Measurements from ENCODE around the gene ADCYAP1R1. TPM values are rescaled to one million over a fixed set of nuclear protein-coding genes. Genes with fewer than 3 reads are reported as not detected.

The ADCYAP1R1 gene
- total RNA-seq, 1 experiment from 2014 or later, result not detected

DNA sequence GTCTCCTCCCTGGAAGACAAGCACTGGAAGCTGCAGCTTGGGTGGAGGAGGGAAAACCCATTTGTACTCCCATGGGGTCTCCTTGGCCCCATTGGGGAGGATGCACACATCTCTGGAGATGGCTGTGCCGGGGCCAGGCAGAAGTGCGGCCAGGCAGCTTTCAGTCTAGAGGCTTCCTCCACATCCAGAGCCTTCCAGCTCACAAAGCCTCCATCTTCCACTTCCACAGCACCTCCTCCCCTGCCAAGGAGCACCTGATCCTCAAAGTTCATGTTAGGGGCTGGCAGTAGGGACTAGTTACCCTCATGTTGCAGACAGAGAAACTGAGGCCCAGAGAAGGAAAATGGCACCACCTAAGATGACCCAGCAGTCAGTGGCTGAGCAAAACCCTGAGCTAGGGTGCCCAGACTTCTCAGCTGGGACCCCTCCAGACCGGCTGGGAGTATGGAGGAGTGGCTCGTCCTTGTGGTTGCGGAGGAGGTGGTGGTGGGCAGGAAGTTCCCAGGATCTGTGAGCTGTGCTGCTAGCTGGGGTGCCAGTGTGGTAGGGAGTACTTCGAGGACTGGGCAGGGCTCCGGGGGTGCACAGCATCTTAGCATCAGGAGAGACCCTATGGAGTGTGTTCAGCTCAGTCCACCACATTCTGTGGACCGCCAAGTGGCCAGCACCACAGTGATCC is 44.2 kb downstream of the ADCYAP1R1 start:
- ChIA-PET CTCF (no interaction called here), POLR2A (ENCODE audit: unreplicated experiment) (no interaction called here)
- Histone ChIP-seq H4K20me1 (ENCODE audit: insufficient read depth) (no peaks in the 10 kb centered on the region), H3K27ac (no peak overlapping the region), H3K36me3 (ENCODE audit: low read depth) (no peaks in the 10 kb centered on the region), H2AFZ (no peak overlapping the region), H3K27me3 (ENCODE audit: insufficient read depth, low read depth) (peaks cover 94% of the 10 kb centered on the region), H3K9me2 (ENCODE audit: insufficient read depth) (no peaks in the 10 kb centered on the region), H3K9me3 (ENCODE audit: insufficient read depth, low read depth) (no peaks in the 10 kb centered on the region), H3F3A (ENCODE audit: insufficient read depth, low read depth) (no peaks in the 10 kb centered on the region), H3K4me1 (replicated peaks; ENCODE audit: insufficient read depth) (no peaks in the 10 kb centered on the region), H3K4me3 (no peak overlapping the region), H3K79me2 (ENCODE audit: low read depth) (no peaks in the 10 kb centered on the region), H3K4me2 (no peak overlapping the region)
- intact Hi-C loops (cut with micrococcal nuclease; ENCODE audit: unreplicated experiment), result no loop called here
- no peak for DNase-seq
- TF ChIP-seq EZH2 (IDR thresholded peaks at IDR 0.05; ENCODE audit: low read depth), result no peak
- TF ChIP-seq, protein P1, sequence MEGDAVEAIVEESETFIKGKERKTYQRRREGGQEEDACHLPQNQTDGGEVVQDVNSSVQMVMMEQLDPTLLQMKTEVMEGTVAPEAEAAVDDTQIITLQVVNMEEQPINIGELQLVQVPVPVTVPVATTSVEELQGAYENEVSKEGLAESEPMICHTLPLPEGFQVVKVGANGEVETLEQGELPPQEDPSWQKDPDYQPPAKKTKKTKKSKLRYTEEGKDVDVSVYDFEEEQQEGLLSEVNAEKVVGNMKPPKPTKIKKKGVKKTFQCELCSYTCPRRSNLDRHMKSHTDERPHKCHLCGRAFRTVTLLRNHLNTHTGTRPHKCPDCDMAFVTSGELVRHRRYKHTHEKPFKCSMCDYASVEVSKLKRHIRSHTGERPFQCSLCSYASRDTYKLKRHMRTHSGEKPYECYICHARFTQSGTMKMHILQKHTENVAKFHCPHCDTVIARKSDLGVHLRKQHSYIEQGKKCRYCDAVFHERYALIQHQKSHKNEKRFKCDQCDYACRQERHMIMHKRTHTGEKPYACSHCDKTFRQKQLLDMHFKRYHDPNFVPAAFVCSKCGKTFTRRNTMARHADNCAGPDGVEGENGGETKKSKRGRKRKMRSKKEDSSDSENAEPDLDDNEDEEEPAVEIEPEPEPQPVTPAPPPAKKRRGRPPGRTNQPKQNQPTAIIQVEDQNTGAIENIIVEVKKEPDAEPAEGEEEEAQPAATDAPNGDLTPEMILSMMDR (conservative IDR thresholded peaks at IDR 0.05), result no peak
- BruUV-seq (replicated peaks), result no TSS peak

DNA sequence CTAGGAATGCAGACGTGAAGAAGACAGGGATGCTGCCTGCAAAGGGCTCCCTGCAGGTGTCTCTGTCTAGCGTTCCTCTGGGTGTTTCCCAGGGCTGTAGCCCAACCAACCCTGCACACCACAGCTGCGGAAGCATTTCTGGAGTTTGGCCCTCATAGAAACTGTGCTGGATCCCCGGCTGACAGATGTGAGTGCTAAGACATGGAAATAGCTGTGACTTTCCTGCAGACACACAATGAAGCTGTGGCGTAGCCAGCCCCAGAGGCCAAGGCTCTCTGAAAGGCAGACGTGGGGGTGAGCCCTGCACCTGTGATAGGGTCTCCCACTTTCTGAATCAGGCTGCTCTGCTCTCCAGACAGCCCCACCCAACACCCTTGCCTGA is 44.8 kb downstream of the ADCYAP1R1 start:
- H3K4me2 ChIP-seq, result no peak overlapping the region
- ChIA-PET POLR2A (ENCODE audit: unreplicated experiment) (no interaction called here), CTCF (no interaction called here)
- no peak for DNase-seq
- H3K79me2 ChIP-seq (ENCODE audit: low read depth), result no peaks in the 10 kb centered on the region
- no peaks in the 10 kb centered on the region for H3K9me3 ChIP-seq (ENCODE audit: insufficient read depth, low read depth)
- intact Hi-C loops (cut with micrococcal nuclease; ENCODE audit: unreplicated experiment), result no loop called here
- BruUV-seq (replicated peaks), result no TSS peak
- no peaks in the 10 kb centered on the region for H4K20me1 ChIP-seq (ENCODE audit: insufficient read depth)
- H3K4me3 ChIP-seq, result no peak overlapping the region
- H3F3A ChIP-seq (ENCODE audit: insufficient read depth, low read depth), result no peaks in the 10 kb centered on the region
- no peaks in the 10 kb centered on the region for H3K36me3 ChIP-seq (ENCODE audit: low read depth)
- peaks cover 96% of the 10 kb centered on the region for H3K27me3 ChIP-seq (ENCODE audit: insufficient read depth, low read depth)
- TF ChIP-seq, protein P1 (conservative IDR thresholded peaks at IDR 0.05), result no peak
- no peak for TF ChIP-seq EZH2 (IDR thresholded peaks at IDR 0.05; ENCODE audit: low read depth)
- no peaks in the 10 kb centered on the region for H3K9me2 ChIP-seq (ENCODE audit: insufficient read depth)
- no peak overlapping the region for H2AFZ ChIP-seq
- no peaks in the 10 kb centered on the region for H3K4me1 ChIP-seq (replicated peaks; ENCODE audit: insufficient read depth)
- no peak overlapping the region for H3K27ac ChIP-seq

DNA sequence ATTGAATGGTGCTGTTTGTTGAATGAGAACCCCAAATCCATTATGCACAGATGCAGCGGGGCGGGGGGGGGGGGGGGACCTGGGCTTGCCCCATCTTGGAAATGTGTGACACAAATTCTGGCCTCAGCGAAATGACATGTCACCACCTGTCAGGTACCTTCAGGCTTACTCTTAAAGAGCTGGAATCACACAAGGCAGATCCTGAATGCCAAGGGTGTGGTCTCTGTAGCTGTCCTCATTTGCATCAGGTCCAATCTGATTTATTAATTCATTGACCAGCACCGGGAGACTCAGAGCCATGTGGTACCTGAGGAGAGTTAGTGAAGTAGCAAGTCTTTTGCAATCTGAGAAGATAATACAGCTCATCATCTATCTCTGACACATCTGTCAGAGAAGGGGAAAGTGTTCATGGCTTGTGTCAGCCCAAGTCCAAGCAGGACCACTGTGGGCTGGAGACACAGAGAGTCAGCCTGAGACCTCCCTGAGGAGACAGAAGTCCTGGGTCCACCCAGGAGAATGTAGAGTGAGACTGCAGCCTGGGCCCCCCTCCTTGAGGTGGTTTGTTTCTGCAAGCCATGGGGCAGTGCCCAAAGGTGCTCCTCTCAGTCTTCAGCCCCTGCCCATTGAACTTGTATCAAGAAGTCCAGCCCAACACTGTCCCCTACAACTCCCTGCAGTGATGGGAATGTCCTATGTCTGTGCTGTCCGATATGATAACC is 46.7 kb downstream of the ADCYAP1R1 start:
- Histone ChIP-seq H3F3A (ENCODE audit: insufficient read depth, low read depth) (no peaks in the 10 kb centered on the region), H3K4me3 (no peak overlapping the region), H2AFZ (no peak overlapping the region), H3K9me3 (ENCODE audit: insufficient read depth, low read depth) (no peaks in the 10 kb centered on the region), H3K27ac (no peak overlapping the region), H3K9me2 (ENCODE audit: insufficient read depth) (no peaks in the 10 kb centered on the region), H3K27me3 (ENCODE audit: insufficient read depth, low read depth) (peaks cover 96% of the 10 kb centered on the region), H3K36me3 (ENCODE audit: low read depth) (no peaks in the 10 kb centered on the region), H3K4me1 (replicated peaks; ENCODE audit: insufficient read depth) (no peaks in the 10 kb centered on the region), H3K79me2 (ENCODE audit: low read depth) (no peaks in the 10 kb centered on the region), H4K20me1 (ENCODE audit: insufficient read depth) (no peaks in the 10 kb centered on the region), H3K4me2 (no peak overlapping the region)
- ChIA-PET CTCF (no interaction called here), POLR2A (ENCODE audit: unreplicated experiment) (no interaction called here)
- no peak for DNase-seq
- no peak for TF ChIP-seq EZH2 (IDR thresholded peaks at IDR 0.05; ENCODE audit: low read depth)
- TF ChIP-seq, protein P1 (conservative IDR thresholded peaks at IDR 0.05), result no peak
- BruUV-seq (replicated peaks), result no TSS peak
- intact Hi-C loops (cut with micrococcal nuclease; ENCODE audit: unreplicated experiment), result no loop called here

All from PC-9 (cell line).